ACC112 (cell line): Measurements from ENCODE around the gene MAP4K4.

ENCODE experiments used
- H2AFZ ChIP-seq: fragments of 200-600 bp; sonication (generic); one replicate; pipeline ENCODE4 v1.6.0; 2017; ENCODE audit warnings: antibody characterized with exemption, low read length; ENCODE audit not compliant: unreplicated experiment
- H3K27ac ChIP-seq: fragments of 200-600 bp; sonication (generic); 2 replicates; pipeline ENCODE4 v1.5.1; 2014; ENCODE audit warnings: low read depth, mild to moderate bottlenecking, antibody characterized with exemption, low read length, moderate library complexity
- H3K27me3 ChIP-seq: fragments of 200-600 bp; sonication (generic); 2 replicates; pipeline ENCODE4 v1.6.1; 2014; ENCODE audit warnings: mild to moderate bottlenecking, antibody characterized with exemption, low read length, moderate library complexity, mixed read lengths; ENCODE audit not compliant: insufficient read depth
- H3K36me3 ChIP-seq: fragments of 200-600 bp; sonication (generic); 2 replicates; pipeline ENCODE4 v1.6.1; 2016; ENCODE audit warnings: mild to moderate bottlenecking, antibody characterized with exemption, low read length, moderate library complexity, mixed read lengths; ENCODE audit not compliant: insufficient read depth
- H3K4me1 ChIP-seq: fragments of 200-600 bp; sonication (generic); one replicate; pipeline ENCODE4 v1.6.1; 2016; ENCODE audit warnings: low read length, mixed read lengths; ENCODE audit not compliant: insufficient read depth, unreplicated experiment, control insufficient read depth
- H3K4me3 ChIP-seq: fragments of 200-600 bp; sonication (generic); 2 replicates; pipeline ENCODE4 v1.5.1; 2014; ENCODE audit warnings: mild to moderate bottlenecking, low read depth, low read length
- H3K79me2 ChIP-seq: fragments of 200-600 bp; sonication (generic); one replicate; pipeline ENCODE4 v1.6.0; 2016; ENCODE audit warnings: low read length; ENCODE audit not compliant: control insufficient read depth, unreplicated experiment, insufficient read depth

The MAP4K4 gene

DNA sequence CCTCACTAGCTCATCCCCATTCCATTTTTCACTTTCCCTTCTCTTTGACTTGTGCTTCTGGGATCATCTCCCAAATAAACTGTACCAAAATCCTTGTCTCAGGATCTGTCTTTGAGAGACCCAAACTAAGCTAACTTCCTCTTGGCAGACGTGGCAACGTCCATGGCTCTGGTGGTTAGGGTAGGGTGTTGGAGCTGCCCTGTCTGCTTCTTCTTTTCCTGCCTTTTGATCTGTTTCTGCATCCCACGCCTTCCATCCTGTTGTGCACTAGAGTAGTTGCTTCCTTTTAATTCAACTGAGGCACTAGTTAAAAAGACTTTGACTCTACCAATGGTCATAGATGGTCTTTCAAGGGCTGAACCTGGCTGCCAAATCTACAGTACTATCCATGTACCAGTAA, 5.5 kb upstream of the MAP4K4 start:
- no peak overlapping the region for H3K4me3 ChIP-seq

GRCh38 chr2:101692766-101693165, 4.7 kb upstream of the MAP4K4 start:
- Histone ChIP-seq H3K4me1 (peaks cover 4% of the 10 kb centered on the region), H2AFZ (no peak overlapping the region)

More for the DNA sequence above, 5.5 kb upstream of the MAP4K4 start:
- Histone ChIP-seq H3K27ac (no peak overlapping the region), H3K36me3 (no peaks in the 10 kb centered on the region), H3K79me2 (no peaks in the 10 kb centered on the region), H2AFZ (no peak overlapping the region), H3K4me1 (peaks cover 4% of the 10 kb centered on the region), H3K27me3 (no peaks in the 10 kb centered on the region)

GRCh38 chr2:101693991-101694588, 3.4 kb upstream of the MAP4K4 start:
- H3K27ac ChIP-seq: no peak overlapping the region
- no peaks in the 10 kb centered on the region for H3K36me3 ChIP-seq
- peaks cover 13% of the 10 kb centered on the region for H3K79me2 ChIP-seq
- H3K4me1 ChIP-seq: peaks cover 4% of the 10 kb centered on the region
- H3K27me3 ChIP-seq: no peaks in the 10 kb centered on the region
- no peak overlapping the region for H2AFZ ChIP-seq
- H3K4me3 ChIP-seq: no peak overlapping the region

More at GRCh38 chr2:101692766-101693165, 4.7 kb upstream of the MAP4K4 start:
- no peak overlapping the region for H3K27ac ChIP-seq
- H3K36me3 ChIP-seq: no peaks in the 10 kb centered on the region
- no peak overlapping the region for H3K4me3 ChIP-seq
- peaks cover under 1% of the 10 kb centered on the region for H3K79me2 ChIP-seq
- H3K27me3 ChIP-seq: no peaks in the 10 kb centered on the region

DNA sequence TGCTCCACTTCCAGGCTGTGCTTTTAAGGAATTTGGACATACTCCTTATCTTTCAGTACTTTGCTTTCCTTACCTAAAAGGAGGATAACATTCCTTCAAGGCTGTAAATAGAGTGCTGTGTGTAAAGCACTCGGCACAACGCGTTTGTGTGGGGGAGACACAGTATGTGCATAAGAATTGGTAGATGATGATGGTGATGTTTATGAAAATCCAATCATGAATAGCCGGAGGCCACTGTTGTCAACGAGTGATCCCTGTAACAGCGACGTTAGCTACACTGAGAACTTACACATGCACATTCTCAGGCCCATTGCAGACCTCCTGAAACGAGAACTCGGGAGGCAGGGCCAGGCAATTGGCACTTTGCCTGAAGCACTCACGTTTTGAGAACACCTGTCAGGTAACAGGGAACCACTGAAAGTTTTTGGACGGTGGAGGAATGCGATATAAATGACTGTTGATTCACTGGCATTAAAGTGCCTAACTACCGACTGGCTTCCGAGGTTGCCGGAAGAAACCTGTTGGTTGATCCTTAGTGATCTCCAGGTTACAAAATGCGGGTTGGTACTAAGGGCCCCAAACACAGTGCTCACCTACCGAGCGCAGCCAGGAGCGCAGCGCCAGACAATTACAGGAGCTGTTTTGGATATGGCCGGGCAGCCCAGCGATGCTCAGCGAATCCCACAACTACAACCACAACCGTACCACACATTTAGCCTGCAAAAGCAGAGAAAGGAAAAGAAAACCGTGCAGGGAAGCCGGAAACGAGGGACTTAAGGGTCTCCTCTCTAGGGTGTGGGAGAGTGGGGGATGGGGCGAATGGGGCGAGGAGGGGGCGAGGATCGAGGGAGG, 1.0 kb upstream of the MAP4K4 start:
- no peaks in the 10 kb centered on the region for H3K27me3 ChIP-seq
- peak overlapping the region; percentile 83 for H3K4me3 ChIP-seq
- H2AFZ ChIP-seq: peak overlapping the region; percentile 91
- no peaks in the 10 kb centered on the region for H3K36me3 ChIP-seq
- peak overlapping the region; percentile 20; the same call in 1 of the 2 replicates for H3K27ac ChIP-seq
- peaks cover 37% of the 10 kb centered on the region for H3K79me2 ChIP-seq
- peaks cover 8% of the 10 kb centered on the region for H3K4me1 ChIP-seq

DNA sequence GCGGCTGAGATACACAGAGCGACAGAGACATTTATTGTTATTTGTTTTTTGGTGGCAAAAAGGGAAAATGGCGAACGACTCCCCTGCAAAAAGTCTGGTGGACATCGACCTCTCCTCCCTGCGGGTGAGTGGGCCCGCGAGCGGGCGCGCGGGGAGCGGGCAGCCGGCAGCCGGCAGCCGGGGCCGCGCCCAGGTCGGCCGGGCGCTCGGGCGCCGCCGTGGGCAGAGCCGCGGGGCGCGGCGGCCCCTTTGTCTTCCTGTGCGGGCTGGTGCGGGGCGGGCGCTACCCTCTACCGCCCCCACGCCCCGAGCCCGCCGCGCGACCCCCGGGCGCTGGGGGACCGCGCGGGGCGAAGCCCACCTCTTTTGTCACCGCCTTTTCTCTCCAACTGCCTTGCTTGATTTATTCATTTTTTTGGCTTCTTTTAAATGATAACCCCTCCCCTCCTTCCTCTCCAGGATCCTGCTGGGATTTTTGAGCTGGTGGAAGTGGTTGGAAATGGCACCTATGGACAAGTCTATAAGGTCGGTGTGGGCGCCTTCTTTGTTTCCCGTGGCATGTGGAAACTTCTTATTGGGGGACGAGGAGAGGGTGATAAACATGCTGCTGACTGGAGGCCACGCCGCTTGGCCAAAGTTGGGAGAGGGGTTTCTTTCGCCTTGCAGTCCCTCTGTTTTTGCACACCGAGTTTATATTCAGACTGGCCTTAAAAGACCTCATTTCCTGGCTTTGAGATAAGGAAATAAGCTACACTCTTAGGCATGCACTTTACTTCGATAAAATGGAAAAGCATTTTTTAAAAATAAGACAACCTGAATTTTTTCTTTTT, 722 bp downstream of the MAP4K4 start:
- no peaks in the 10 kb centered on the region for H3K27me3 ChIP-seq
- H3K79me2 ChIP-seq: peaks cover 55% of the 10 kb centered on the region
- peak overlapping the region; percentile 80 for H3K4me3 ChIP-seq
- peak overlapping the region; percentile 45 for H2AFZ ChIP-seq
- H3K36me3 ChIP-seq: peaks cover 5% of the 10 kb centered on the region; the same call in 1 of the 2 replicates
- peak overlapping the region; percentile 60 for H3K27ac ChIP-seq
- H3K4me1 ChIP-seq: peaks cover 18% of the 10 kb centered on the region

- H3K79me2 ChIP-seq: peaks cover 63% of the 10 kb centered on the region
- H3K27ac ChIP-seq: peak overlapping the region; percentile 60
- peak overlapping the region; percentile 80 for H3K4me3 ChIP-seq
- H3K4me1 ChIP-seq: peaks cover 24% of the 10 kb centered on the region
- no peaks in the 10 kb centered on the region for H3K27me3 ChIP-seq
- no peak overlapping the region for H2AFZ ChIP-seq
- H3K36me3 ChIP-seq: peaks cover 5% of the 10 kb centered on the region; the same call in 1 of the 2 replicates
These were observed 1.6 kb downstream of the MAP4K4 start for GRCh38 chr2:101698844-101699754.

- Histone ChIP-seq H3K4me3 (peak overlapping the region; percentile 80), H3K4me1 (peaks cover 31% of the 10 kb centered on the region), H3K27ac (peak overlapping the region; percentile 60)
These were observed 2.4 kb downstream of the MAP4K4 start for GRCh38 chr2:101699755-101700461.

DNA sequence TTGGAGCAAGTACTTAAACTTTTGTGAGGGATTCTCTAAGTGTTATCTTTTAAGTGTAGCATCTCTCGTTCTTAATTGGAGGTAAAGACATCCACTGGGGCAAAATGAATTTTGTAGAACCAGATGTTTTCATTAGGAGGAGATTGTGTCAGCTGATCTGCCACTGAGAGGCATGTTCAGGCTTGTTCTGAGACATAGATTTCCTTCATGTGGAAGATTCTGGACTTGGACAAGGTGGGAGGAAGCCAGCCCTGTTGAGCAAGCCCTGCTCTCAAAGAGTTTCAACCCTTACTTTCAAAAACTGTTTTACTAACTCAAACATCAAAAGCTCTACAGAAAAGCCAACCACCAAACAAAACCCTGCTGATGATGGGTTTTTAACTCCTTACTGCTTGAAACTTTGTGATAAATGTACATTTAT, 6.5 kb downstream of the MAP4K4 start:
- Histone ChIP-seq H3K27me3 (no peaks in the 10 kb centered on the region), H3K4me3 (no peak overlapping the region), H3K4me1 (peaks cover 55% of the 10 kb centered on the region), H3K36me3 (peaks cover 11% of the 10 kb centered on the region; the same call in 1 of the 2 replicates), H3K79me2 (peaks cover 99% of the 10 kb centered on the region), H3K27ac (peak overlapping the region; percentile 72), H2AFZ (no peak overlapping the region)

More at GRCh38 chr2:101699755-101700461, 2.4 kb downstream of the MAP4K4 start:
- Histone ChIP-seq H2AFZ (no peak overlapping the region), H3K79me2 (peaks cover 70% of the 10 kb centered on the region), H3K27me3 (no peaks in the 10 kb centered on the region), H3K36me3 (peaks cover 5% of the 10 kb centered on the region; the same call in 1 of the 2 replicates)

GRCh38 chr2:101704816-101705578, 7.5 kb downstream of the MAP4K4 start:
- no peak overlapping the region for H2AFZ ChIP-seq
- peaks cover 11% of the 10 kb centered on the region; the same call in 1 of the 2 replicates for H3K36me3 ChIP-seq
- peaks cover 99% of the 10 kb centered on the region for H3K79me2 ChIP-seq
- H3K27ac ChIP-seq: peak overlapping the region; percentile 54
- no peaks in the 10 kb centered on the region for H3K27me3 ChIP-seq
- peaks cover 62% of the 10 kb centered on the region for H3K4me1 ChIP-seq
- H3K4me3 ChIP-seq: peak overlapping the region; percentile 1; the same call in 1 of the 2 replicates
